ENCODE measurements around the gene CD5L. TPM values are rescaled to one million over a fixed set of nuclear protein-coding genes. Genes with fewer than 3 reads are reported as not detected.

The CD5L gene
- total and polyA plus RNA-seq, 2 of the 13 experiments (the other 11 are each of a cell fraction or from before 2014, with no cell fraction given), result not detected

DNA sequence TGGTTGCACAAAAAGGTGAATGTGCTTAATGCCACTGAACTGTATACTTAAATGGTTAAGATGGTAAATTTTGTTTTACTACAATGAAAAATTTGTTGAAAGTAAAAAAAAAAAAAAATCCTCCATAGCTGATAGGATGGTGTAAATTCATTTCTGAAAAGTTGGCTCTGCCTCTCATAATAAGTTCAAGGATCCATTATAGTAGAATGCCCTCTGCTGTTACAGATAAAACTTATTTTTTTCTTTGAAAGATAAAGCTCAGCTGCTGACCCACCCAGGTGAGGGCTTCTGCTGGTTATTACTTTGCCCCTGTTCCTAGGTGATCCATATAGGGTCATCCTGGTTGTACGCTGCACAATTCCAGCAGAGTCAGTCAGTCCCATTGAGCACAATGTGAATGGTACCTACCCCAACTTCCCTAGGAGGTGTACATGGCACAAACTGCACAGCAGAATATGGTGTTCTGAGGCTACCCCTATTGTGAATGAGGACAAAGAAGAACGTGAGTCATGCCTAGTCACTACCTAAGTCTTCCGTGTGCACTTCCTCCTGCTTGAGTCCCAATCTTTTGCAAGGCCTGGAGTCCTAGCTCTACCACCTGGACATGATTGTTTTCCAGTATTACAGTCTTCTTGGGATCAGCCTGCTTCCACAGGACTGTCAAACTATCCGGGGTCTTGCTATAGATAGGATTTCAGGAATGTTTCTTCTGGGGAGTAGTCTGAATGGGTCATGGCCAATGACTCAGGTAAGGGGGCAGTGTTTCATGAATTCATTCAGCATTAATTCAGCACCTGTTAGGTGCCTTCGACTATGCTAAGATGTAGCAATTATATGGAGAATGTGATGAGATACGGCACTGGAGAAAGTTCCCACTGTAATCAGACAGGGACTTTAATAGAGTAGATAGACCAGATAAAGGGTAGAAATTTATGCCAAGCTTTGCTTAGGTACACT, 20.8 kb upstream of the CD5L start (continued):
- TF ChIP-seq ZFP36L1 (CRISPR knock-in tag; IDR thresholded peaks at IDR 0.05) (no peak), NR2F2 (IDR thresholded peaks at IDR 0.05; ENCODE audit: borderline replicate concordance, low read depth) (no peak), CENPX (CRISPR knock-in tag; IDR thresholded peaks at IDR 0.05) (no peak)

DNA sequence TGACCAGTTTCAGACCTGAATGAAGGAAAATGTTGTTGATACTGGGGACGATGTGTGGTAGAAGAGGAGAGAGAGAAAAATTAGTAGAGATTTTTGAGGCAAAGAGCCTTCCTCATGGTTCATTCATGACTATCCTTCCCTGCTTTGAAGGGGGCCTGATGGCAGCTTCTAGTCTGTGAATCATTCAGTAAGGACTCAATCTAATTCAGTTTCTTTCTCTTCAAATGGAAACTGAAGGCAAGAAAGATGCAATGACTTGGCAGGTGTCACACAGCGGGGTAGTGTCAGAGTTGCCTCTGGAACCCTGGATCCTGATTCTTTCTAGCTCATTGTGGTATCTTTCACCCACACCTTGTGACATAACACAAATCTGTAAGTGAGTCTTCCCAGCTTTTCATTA, 14.9 kb upstream of the CD5L start:
- POLR2A ChIA-PET, result no interaction called here
- Histone ChIP-seq H2AFZ (ENCODE audit: low read length) (no peak overlapping the region), H3K4me3 (replicated peaks in 1 of 3; ENCODE audit: insufficient read depth in 1 of 3, low read depth in 2 of 3, low read length in 3 of 3) (no peak overlapping the region), H3K27ac (ENCODE audit: extremely low read length, insufficient read depth, low read length) (no peak overlapping the region), H3K4me2 (ENCODE audit: low read depth, low read length) (no peak overlapping the region), H4K20me1 (ENCODE audit: insufficient read depth, low read length) (no peaks in the 10 kb centered on the region), H3K9me3 (ENCODE audit: low read length) (no peaks in the 10 kb centered on the region), H3K9ac (ENCODE audit: insufficient read depth, low read depth, low read length) (no peak overlapping the region), H3K36me3 (replicated peaks in 1 of 2; ENCODE audit: control insufficient read depth in 1 of 2, insufficient read depth in 2 of 2, low read length in 2 of 2) (no peaks in the 10 kb centered on the region), H3K27me3 (ENCODE audit: control insufficient read depth in 1 of 2, insufficient read depth in 2 of 2, low read length in 2 of 2) (no peaks in the 10 kb centered on the region), H3K4me1 (ENCODE audit: insufficient read depth, low read length) (no peaks in the 10 kb centered on the region), H3K79me2 (ENCODE audit: insufficient read depth, low read length) (no peaks in the 10 kb centered on the region)
- no peak for TF ChIP-seq ZNF180 (CRISPR knock-in tag; IDR thresholded peaks at IDR 0.05; ENCODE audit: borderline replicate concordance, low read depth)
- TF ChIP-seq, protein P1, sequence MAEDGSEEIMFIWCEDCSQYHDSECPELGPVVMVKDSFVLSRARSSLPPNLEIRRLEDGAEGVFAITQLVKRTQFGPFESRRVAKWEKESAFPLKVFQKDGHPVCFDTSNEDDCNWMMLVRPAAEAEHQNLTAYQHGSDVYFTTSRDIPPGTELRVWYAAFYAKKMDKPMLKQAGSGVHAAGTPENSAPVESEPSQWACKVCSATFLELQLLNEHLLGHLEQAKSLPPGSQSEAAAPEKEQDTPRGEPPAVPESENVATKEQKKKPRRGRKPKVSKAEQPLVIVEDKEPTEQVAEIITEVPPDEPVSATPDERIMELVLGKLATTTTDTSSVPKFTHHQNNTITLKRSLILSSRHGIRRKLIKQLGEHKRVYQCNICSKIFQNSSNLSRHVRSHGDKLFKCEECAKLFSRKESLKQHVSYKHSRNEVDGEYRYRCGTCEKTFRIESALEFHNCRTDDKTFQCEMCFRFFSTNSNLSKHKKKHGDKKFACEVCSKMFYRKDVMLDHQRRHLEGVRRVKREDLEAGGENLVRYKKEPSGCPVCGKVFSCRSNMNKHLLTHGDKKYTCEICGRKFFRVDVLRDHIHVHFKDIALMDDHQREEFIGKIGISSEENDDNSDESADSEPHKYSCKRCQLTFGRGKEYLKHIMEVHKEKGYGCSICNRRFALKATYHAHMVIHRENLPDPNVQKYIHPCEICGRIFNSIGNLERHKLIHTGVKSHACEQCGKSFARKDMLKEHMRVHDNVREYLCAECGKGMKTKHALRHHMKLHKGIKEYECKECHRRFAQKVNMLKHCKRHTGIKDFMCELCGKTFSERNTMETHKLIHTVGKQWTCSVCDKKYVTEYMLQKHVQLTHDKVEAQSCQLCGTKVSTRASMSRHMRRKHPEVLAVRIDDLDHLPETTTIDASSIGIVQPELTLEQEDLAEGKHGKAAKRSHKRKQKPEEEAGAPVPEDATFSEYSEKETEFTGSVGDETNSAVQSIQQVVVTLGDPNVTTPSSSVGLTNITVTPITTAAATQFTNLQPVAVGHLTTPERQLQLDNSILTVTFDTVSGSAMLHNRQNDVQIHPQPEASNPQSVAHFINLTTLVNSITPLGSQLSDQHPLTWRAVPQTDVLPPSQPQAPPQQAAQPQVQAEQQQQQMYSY (CRISPR knock-in tag; IDR thresholded peaks at IDR 0.05), result no peak
- no peak for TF ChIP-seq KAT7 (CRISPR knock-in tag; IDR thresholded peaks at IDR 0.05; ENCODE audit: borderline replicate concordance)
- TF ChIP-seq ZNF749 (CRISPR knock-in tag; IDR thresholded peaks at IDR 0.05; ENCODE audit: borderline replicate concordance), result no peak
- TF ChIP-seq, protein P2, sequence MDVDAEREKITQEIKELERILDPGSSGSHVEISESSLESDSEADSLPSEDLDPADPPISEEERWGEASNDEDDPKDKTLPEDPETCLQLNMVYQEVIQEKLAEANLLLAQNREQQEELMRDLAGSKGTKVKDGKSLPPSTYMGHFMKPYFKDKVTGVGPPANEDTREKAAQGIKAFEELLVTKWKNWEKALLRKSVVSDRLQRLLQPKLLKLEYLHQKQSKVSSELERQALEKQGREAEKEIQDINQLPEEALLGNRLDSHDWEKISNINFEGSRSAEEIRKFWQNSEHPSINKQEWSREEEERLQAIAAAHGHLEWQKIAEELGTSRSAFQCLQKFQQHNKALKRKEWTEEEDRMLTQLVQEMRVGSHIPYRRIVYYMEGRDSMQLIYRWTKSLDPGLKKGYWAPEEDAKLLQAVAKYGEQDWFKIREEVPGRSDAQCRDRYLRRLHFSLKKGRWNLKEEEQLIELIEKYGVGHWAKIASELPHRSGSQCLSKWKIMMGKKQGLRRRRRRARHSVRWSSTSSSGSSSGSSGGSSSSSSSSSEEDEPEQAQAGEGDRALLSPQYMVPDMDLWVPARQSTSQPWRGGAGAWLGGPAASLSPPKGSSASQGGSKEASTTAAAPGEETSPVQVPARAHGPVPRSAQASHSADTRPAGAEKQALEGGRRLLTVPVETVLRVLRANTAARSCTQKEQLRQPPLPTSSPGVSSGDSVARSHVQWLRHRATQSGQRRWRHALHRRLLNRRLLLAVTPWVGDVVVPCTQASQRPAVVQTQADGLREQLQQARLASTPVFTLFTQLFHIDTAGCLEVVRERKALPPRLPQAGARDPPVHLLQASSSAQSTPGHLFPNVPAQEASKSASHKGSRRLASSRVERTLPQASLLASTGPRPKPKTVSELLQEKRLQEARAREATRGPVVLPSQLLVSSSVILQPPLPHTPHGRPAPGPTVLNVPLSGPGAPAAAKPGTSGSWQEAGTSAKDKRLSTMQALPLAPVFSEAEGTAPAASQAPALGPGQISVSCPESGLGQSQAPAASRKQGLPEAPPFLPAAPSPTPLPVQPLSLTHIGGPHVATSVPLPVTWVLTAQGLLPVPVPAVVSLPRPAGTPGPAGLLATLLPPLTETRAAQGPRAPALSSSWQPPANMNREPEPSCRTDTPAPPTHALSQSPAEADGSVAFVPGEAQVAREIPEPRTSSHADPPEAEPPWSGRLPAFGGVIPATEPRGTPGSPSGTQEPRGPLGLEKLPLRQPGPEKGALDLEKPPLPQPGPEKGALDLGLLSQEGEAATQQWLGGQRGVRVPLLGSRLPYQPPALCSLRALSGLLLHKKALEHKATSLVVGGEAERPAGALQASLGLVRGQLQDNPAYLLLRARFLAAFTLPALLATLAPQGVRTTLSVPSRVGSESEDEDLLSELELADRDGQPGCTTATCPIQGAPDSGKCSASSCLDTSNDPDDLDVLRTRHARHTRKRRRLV (CRISPR knock-in tag; IDR thresholded peaks at IDR 0.05), result no peak
- no peak for TF ChIP-seq ZNF660 (CRISPR knock-in tag; IDR thresholded peaks at IDR 0.05; ENCODE audit: borderline replicate concordance, low read depth)
- TF ChIP-seq NR2F1 (CRISPR knock-in tag; IDR thresholded peaks at IDR 0.05), result no peak
- no peak for TF ChIP-seq ZNF672 (CRISPR knock-in tag; IDR thresholded peaks at IDR 0.05)
- no peak for TF ChIP-seq GABPA (IDR thresholded peaks at IDR 0.05; ENCODE audit: low read depth, low read length)
- TF ChIP-seq GABPA (CRISPR knock-in tag; IDR thresholded peaks at IDR 0.05; ENCODE audit: low read depth), result no peak
- CTCF ChIA-PET (ENCODE audit: low intra/inter-chr PET ratio, low total read pairs), result no interaction called here
- FAIRE-seq (no peak), DNase-seq (ENCODE audit: low spot score) (no peak), ATAC-seq (no peak)
- in situ Hi-C loops (cut with HindIII; ENCODE audit: extremely low pct_ligation_motif_present, low pct_unique_long_range_greater_than_20kb) (no loop called here), intact Hi-C loops (cut with micrococcal nuclease; ENCODE audit: unreplicated experiment) (no loop called here)
- BruUV-seq (replicated peaks), result no TSS peak
- 4% methylated on average over 2 of the region's 2 CpGs for WGBS (ENCODE audit: low lambda C conversion rate)

Data from HepG2 (cell line).